Loucy (cell line): ENCODE results near the gene FA2H.

ENCODE experiments used
- H2AFZ ChIP-seq: fragments of 200-600 bp; sonication (generic); 2 replicates; pipeline ENCODE4 v1.6.0; 2016; ENCODE audit warnings: antibody characterized with exemption, mild to moderate bottlenecking, low read length, moderate library complexity
- H3F3A ChIP-seq: fragments of 200-600 bp; 2 replicates; pipeline ENCODE4 v1.6.0; 2016; ENCODE audit warnings: antibody characterized with exemption, low read depth, mild to moderate bottlenecking
- H3K27me3 ChIP-seq: fragments of 200-600 bp; sonication (generic); 2 replicates; pipeline ENCODE4 v1.6.1; 2014; ENCODE audit warnings: low read length, mild to moderate bottlenecking; ENCODE audit not compliant: insufficient read depth, poor library complexity, severe bottlenecking
- H3K36me3 ChIP-seq: fragments of 200-600 bp; sonication (generic); 2 replicates; pipeline ENCODE4 v1.6.1; 2016; ENCODE audit warnings: low read length; ENCODE audit not compliant: insufficient read depth
- H3K4me1 ChIP-seq: fragments of 200-600 bp; sonication (generic); 2 replicates; pipeline ENCODE4 v1.5.1; 2014; ENCODE audit warnings: low read length, mild to moderate bottlenecking; ENCODE audit not compliant: insufficient read depth, poor library complexity, severe bottlenecking
- H3K4me2 ChIP-seq: fragments of 200-600 bp; sonication (generic); 2 replicates; pipeline ENCODE4 v1.6.0; 2014; ENCODE audit warnings: antibody characterized with exemption, low read length, low read depth, mild to moderate bottlenecking; ENCODE audit not compliant: poor library complexity, severe bottlenecking
- H3K4me3 ChIP-seq: fragments of 200-600 bp; sonication (generic); 2 replicates; pipeline ENCODE4 v1.5.1; 2014; ENCODE audit warnings: low read length, mild to moderate bottlenecking, mixed read lengths; ENCODE audit not compliant: poor library complexity, severe bottlenecking
- H3K79me2 ChIP-seq: fragments of 200-600 bp; sonication (generic); 2 replicates; pipeline ENCODE4 v1.6.1; 2014; ENCODE audit warnings: low read length; ENCODE audit not compliant: insufficient read depth
- H3K9ac ChIP-seq: fragments of 200-600 bp; sonication (generic); 2 replicates; pipeline ENCODE4 v1.6.0; 2014; ENCODE audit warnings: mild to moderate bottlenecking, low read depth, low read length, moderate library complexity; ENCODE audit not compliant: poor library complexity, severe bottlenecking
- H3K9me2 ChIP-seq: fragments of 200-600 bp; sonication (generic); replicated peaks from 2 replicates; pipeline ENCODE4 v1.6.1; 2016; ENCODE audit warnings: low read depth, low read length, mixed read lengths
- H3K9me3 ChIP-seq: fragments of 200-600 bp; sonication (generic); 2 replicates; pipeline ENCODE4 v1.6.1; 2014; ENCODE audit warnings: mild to moderate bottlenecking, antibody characterized with exemption, low read length, low read depth; ENCODE audit not compliant: insufficient read depth
- H4K20me1 ChIP-seq: fragments of 200-600 bp; sonication (generic); 2 replicates; pipeline ENCODE4 v1.6.0; 2014; ENCODE audit warnings: antibody characterized with exemption, low read length, mild to moderate bottlenecking; ENCODE audit not compliant: insufficient read depth, poor library complexity, severe bottlenecking
- EZH2phosphoT487 ChIP-seq: fragments of 200-600 bp; IDR thresholded peaks from 2 replicates; pipeline ENCODE4 v1.6.1; 2018; ENCODE audit warnings: antibody characterized with exemption, mild to moderate bottlenecking, moderate library complexity, borderline replicate concordance
- TF ChIP-seq, protein P1 (sequence below): fragments of 200-600 bp; sonication (generic); conservative IDR thresholded peaks from 2 replicates; pipeline ENCODE4 v1.5.1; 2014; ENCODE audit warnings: mild to moderate bottlenecking, antibody characterized with exemption, low read length

The FA2H gene

DNA sequence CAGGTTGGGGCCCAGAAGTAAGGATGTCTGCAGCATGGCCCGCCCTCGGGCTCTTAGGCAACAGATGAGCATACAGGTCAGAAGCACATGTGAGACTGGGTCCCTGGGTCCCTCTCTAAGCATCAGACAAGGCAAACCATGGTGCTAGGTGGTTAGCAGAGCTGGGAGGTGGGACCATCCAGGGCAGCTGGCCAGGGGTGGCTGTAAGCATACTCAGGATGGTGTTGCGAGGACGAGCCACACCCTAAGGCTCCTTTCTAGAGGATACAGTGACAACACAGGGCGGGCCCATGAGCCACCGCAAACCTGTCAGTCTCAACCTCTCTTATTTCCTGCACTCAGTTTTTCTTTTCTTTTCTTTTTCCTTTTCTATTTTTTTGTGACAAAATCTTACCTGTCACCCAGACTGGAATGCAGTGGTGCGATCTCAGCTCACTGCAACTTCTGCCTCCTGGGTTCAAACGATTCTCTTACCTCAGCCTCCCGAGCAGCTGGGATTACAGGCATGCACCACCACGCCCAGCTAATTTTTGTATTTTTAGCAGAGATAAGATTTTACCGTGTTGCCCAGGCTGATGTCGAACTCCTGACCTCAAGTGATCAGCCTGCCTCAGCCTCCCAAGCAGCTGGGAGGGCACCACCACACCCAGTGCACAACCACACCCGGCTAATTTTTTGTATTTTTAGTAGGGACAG lies 3.6 kb downstream of the FA2H start:
- Histone ChIP-seq H3K4me3 (no peak overlapping the region), H3F3A (no peaks in the 10 kb centered on the region), H3K27me3 (peaks cover 17% of the 10 kb centered on the region), H3K9ac (no peak overlapping the region), H3K9me2 (no peaks in the 10 kb centered on the region), H4K20me1 (no peaks in the 10 kb centered on the region), H3K9me3 (no peaks in the 10 kb centered on the region), H3K4me2 (no peak overlapping the region), H2AFZ (no peak overlapping the region), H3K36me3 (no peaks in the 10 kb centered on the region), H3K79me2 (no peaks in the 10 kb centered on the region), H3K4me1 (no peaks in the 10 kb centered on the region)
- TF ChIP-seq, protein P1, sequence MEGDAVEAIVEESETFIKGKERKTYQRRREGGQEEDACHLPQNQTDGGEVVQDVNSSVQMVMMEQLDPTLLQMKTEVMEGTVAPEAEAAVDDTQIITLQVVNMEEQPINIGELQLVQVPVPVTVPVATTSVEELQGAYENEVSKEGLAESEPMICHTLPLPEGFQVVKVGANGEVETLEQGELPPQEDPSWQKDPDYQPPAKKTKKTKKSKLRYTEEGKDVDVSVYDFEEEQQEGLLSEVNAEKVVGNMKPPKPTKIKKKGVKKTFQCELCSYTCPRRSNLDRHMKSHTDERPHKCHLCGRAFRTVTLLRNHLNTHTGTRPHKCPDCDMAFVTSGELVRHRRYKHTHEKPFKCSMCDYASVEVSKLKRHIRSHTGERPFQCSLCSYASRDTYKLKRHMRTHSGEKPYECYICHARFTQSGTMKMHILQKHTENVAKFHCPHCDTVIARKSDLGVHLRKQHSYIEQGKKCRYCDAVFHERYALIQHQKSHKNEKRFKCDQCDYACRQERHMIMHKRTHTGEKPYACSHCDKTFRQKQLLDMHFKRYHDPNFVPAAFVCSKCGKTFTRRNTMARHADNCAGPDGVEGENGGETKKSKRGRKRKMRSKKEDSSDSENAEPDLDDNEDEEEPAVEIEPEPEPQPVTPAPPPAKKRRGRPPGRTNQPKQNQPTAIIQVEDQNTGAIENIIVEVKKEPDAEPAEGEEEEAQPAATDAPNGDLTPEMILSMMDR: no peak
- TF ChIP-seq EZH2phosphoT487: no peak

DNA sequence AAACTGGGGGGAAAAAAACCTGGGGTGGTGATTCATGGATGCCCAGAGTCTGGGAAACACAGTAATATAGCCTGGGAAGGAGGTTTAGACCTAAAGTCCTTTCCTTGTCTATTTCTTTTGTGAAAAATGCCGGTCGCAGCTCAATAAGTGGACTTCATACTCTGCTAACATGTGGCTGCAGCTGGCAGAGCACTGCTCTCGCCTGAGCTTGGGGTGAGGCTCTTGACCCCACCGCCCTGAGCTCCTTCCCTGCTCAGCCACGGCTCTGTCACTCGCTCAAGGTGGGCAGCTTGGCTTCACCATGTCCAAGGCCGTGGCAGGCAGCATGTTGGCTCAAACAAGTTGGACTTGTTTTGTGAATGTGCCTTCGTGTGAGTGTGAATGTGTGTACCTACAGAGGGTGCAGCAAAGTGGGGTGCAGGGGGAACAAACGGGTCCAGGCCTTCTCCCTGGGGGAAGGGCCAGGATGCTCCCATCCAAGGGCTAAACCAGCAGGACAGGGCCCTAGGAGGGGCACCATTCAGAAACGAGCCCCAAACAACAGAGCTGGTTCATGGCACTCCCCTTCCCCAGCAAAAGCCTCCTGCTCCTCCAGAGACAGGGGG lies 4.9 kb downstream of the FA2H start:
- H3K4me1 ChIP-seq: no peaks in the 10 kb centered on the region
- no peaks in the 10 kb centered on the region for H3K9me3 ChIP-seq
- H4K20me1 ChIP-seq: no peaks in the 10 kb centered on the region
- no peak overlapping the region for H3K4me3 ChIP-seq
- no peaks in the 10 kb centered on the region for H3K79me2 ChIP-seq
- TF ChIP-seq, protein P1: no peak
- no peak for TF ChIP-seq EZH2phosphoT487
- no peak overlapping the region for H3K9ac ChIP-seq
- H3F3A ChIP-seq: no peaks in the 10 kb centered on the region
- peaks cover 11% of the 10 kb centered on the region for H3K27me3 ChIP-seq
- no peaks in the 10 kb centered on the region for H3K9me2 ChIP-seq
- H3K36me3 ChIP-seq: no peaks in the 10 kb centered on the region
- no peak overlapping the region for H3K4me2 ChIP-seq
- no peak overlapping the region for H2AFZ ChIP-seq

DNA sequence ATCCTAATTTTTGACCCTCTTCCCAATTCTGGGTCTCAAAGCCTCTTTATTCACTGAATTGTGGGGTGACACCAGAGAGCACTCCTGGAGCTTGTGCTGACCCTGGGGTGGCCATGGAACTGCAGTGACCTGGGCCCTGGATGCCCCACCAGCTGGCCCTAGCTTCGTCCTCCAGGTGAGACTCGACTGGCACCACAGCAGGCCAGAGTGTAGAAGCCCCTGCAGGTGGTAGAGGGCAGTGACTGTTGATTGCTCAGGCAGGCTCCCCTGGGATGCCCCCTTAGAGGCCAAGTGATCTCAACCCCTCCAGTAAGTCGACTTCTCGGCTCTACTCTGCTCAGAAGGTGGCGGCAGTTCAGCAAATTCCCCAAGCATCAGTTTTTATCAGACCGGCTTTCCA lies 6.4 kb downstream of the FA2H start:
- no peaks in the 10 kb centered on the region for H3K36me3 ChIP-seq
- H3K4me2 ChIP-seq: no peak overlapping the region
- H2AFZ ChIP-seq: no peak overlapping the region
- H3K27me3 ChIP-seq: no peaks in the 10 kb centered on the region
- no peak for TF ChIP-seq EZH2phosphoT487
- TF ChIP-seq, protein P1: no peak
- no peaks in the 10 kb centered on the region for H4K20me1 ChIP-seq
- H3K9me2 ChIP-seq: no peaks in the 10 kb centered on the region
- no peak overlapping the region for H3K4me3 ChIP-seq
- no peak overlapping the region for H3K9ac ChIP-seq
- no peaks in the 10 kb centered on the region for H3F3A ChIP-seq
- no peaks in the 10 kb centered on the region for H3K9me3 ChIP-seq
- no peaks in the 10 kb centered on the region for H3K4me1 ChIP-seq
- no peaks in the 10 kb centered on the region for H3K79me2 ChIP-seq
